HG02759 (cell line): Measurements from ENCODE around the gene COPE.
"Not testable (repeated sequence)": the region's sequence is repeated elsewhere in the genome, so short reads cannot be mapped to it uniquely, and the experiment has no call there.

Source experiments
- ATAC-seq: cut with Tn5 transposase; IDR thresholded peaks from one replicate; pipeline ENCODE4 v1.9.1; 2021; ENCODE audit warnings: mild to moderate bottlenecking, moderate library complexity; ENCODE audit not compliant: unreplicated experiment

The COPE gene

DNA sequence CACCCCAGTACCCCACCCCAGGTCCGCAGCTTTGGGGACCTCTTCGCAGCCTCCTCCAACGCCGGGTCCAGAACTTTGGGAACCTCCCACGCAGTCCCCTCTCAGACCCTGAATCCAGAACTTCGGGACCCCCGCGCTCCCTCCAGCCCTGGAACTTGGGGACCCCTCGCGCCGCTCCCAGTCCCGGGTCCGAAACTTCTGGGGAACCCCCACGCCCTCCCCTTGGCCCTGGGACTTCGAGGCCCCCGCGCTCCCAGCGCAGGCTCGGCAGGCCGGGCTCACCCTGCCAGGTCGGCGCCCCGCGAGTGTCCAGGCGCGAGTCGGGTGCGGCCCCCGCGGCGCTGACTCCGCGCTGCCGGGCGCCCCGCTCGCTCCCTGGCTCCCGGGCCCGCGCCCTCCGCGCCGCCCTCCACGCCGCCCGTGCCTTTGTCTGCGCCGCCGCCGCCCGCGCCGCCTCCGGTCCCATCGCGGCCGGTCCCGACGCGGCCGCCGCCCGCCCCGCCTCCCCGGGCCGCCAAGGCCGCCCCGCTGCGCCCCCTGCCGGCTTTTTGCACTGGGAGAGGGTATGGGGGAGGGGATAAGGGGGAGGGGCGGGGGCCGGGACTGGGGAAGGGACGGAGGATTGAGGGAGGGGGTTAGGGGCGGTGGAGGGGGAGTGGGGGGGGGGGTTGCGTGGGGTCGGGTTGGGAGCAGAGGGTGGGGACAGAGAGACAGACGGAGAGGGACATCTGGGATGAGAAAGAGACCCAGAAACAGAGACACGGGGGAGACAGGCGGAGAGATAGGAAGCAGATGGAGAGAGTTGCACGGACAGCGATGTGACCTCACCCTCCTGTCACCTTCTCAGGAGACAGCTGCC is 21.8 kb upstream of the COPE start, which contains the start of gene HOMER3:
Gene HOMER3, minus strand, starts transcription at position 449 of the 859 bp plus-strand sequence. CDS start 2,235 bp downstream, outside the sequence.
- no peak for ATAC-seq

DNA sequence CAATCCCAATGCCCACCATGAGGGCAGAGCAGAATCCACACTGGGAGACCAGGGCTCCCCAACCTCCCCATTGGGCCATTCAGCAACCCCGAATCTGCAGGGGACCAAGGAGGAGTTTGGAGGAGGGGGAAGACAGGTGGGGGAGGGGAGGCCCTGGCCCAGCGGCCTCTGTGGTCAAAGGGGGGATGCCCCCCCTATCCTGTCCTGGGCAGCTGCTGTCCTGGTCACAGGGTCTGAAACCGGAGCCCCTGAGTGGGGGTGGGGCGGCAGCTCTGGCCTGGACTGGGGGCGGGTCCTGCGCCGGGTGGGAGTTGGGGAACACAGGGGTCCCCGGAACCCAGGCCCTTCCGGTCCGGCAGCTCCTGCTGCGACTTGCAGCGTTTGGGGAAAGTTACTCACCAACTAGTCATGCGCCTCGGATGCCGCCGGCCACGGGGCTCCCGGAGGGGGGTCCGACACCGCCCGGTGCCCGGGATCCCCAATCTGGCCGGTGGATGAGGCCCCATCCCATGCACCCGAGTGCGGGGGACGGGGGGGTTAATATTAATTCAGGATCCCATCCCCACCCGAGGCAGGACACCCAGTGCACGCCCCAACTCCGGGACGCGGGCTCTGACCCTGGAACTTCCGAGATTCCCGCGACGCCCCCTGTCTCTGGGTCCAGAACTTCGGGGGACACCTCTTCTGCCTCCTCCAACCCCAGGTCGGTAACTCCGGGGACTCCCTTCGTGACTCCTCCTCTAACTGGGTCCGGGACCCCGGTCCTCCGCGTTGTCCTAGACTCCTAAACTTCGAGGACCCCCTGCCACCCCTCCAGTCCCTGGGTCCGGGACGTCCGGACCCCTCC is 21.0 kb upstream of the COPE start:
- ATAC-seq = no peak

DNA sequence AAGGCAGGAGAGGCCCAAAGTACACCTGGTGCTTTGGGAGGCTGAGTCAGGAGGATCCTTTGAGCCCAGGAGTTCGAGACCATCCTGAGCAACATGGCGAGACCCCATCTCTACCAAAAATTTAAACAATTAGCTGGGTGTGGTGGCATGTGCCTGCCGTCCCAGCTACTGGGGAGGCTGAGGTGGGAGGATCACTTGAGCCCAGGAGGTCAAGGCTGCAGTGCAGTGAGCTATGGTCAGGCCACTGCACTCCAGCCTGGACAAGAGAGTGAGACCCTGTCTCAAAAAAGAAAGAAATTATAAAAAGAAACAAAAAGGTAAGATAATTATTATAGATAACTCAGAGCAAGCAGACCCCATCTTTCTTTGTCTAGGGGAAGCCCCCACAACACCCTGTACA is 20.0 kb upstream of the COPE start:
- ATAC-seq = no peak

DNA sequence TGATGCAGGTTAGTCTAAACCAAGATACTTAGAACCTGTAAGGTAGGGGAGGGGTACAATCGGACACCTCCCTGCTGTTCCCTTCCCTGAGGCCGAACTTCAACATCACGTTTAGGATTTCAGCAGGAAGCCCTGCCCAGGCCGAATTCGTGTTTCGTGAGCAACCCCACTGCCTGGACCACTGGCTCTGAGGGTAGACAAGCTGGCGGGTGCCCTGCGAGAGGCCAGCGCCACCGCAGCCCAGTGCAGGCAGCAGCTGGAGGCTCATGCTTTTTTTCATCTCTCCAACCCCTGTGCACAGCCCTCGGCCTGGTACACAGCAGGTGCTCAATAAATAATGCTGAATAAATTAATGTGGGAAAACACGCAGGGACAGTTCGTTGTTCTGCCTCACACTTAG is 14.1 kb upstream of the COPE start:
- ATAC-seq = no peak

DNA sequence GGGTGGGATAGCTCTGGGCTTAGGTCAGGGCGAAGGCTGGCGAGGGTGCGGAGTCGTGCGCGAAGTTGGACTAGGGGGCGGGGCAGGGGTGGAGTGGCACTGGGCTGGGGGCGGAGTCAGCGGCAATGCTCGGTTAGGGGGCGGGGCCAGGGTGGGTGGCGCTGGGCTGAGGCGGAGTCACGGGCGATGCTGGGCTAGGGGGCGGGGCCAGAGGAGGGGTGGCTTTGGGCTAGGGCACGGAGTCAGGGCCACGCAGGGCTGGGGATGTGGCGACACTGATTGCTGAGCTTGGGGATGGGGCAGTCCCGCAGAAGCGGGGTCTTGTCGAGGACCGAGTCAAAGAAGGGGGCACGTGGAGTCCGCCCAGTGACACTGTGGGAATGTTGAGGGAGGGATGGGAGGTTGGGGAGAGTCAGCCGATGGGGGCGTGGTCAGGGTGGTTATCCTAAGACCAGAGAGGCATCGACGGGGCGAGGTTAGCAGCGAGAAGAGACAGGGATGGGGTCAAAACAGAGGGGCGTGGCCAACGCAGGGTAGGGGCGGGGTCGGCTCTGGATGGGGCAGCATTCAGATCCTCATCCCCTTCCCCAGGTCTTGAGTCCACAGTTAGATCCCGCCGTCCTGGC is 13.1 kb upstream of the COPE start:
- ATAC-seq = peak; percentile 58

DNA sequence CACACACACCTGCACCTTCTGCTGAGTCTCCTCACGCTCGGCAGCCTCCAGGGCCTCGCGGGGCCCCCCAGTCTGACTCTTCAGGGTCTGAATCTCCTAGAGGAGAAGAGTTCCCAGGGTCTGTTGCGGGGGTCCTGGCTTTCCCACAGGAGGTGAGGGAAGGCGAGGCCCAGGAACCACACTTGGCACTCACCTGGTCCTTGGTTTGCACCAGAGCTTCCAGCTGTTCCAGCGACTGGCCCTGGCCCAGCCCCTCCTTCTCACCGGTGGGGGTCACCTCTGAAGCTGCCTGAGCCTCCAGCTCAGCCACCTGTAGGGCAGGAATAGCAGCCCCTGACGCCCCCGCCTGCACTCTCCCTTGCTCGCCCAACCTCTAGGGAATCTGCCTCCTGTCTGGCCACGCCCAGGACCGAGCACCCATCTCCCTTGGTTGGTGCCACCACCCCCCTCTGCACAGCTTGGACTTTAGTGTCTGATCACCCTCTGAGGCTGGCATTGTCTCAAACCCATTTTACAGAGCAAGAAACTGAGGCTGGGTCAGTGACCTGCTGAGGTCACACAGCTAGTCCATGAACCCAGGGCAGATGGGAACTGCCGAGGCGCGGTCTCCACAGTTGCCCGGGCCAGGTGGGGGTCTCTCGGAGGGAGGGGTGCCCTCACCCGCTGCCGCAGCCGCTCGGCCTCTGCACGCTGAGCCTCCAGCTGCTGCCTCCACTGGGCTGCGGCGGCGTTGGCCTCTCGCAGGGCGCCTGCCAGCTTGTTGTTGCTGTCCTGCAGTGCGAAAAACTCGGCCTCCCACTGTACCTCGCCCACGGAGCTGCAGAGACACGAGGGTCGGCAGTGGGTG is 12.4 kb upstream of the COPE start:
- no peak for ATAC-seq

DNA sequence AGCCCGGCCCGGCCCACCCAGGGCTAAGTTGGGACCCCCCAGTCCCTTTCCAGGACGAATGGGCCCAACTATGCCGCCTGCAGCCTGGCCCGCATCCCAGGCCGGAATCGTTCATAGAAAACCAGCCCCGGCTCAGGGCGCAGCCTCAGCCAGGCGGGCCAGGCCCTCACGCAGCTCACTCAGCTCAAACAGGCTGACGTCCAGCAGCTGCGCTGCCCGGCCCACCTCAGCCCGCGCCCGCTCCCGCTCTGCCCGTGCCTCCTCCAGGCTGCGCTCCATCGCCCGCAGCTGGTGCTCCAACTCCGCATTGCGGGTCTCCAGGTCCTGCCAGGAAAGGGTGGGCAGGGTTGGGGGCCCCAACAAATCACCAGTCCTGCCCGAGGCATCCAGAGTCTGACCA is 10.1 kb upstream of the COPE start:
- ATAC-seq = no peak

DNA sequence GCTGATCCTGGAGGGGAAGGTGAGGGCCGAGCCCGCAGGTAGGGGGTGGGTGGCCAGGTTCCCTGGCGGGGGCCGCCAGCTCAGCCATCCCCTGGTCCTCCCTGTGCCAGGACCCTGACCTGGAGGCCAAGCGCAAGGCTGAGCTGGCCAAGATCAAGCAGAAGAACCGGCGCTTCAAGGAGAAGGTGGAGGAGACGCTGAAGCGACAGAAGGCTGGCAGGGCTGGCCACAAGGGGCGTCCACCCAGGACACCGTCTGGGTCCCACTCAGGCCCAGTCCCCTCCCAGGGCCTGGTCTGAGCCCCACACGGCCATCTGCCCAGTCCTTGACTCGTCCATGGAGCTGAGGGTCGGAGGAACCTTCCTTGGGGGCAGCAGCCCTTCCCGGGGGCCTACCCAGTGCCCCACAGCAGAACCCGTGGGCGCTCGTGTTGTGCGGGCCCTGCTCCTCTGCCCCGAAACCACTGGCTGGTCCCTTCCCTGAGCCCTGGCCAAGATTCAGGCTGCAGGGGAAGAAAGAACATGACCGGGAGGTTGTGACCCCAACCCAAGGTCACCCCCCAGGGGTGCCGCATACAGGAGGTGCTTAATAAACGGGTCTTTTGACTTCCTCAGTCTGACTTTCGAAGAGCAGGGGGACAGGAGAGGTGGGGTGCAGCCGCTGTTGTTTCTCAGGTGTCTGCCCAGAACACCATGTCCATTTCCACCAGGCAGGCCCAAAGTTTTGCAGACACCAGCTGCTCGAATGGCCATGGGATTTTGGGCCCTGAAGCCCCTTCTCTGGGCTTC is 9.0 kb upstream of the COPE start:
- ATAC-seq = no peak

DNA sequence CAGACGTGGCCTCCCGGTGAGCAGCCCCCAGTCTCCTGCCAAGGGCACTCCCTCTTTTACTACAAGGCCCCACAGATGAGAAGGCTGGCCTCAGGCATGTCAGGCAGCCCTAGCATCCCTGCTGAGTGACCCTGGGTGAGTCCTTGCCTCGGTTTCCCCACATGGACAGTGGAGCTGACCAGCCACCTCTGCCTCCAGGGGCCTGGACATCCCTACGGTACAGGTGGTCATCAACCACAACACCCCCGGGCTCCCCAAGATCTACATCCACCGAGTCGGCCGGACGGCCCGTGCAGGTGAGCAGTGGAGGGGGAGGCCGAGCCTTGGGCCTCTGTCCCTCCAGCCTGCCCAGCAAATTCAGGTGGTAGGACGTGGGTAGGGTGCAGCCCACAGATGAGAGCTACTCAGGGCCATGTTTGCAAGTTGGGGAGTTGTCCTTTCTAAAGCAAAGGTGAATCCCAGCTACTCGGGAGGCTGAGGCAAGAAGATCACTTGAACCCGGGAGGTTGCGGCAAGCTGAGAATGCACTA is 5.6 kb upstream of the COPE start:
- ATAC-seq = no peak

DNA sequence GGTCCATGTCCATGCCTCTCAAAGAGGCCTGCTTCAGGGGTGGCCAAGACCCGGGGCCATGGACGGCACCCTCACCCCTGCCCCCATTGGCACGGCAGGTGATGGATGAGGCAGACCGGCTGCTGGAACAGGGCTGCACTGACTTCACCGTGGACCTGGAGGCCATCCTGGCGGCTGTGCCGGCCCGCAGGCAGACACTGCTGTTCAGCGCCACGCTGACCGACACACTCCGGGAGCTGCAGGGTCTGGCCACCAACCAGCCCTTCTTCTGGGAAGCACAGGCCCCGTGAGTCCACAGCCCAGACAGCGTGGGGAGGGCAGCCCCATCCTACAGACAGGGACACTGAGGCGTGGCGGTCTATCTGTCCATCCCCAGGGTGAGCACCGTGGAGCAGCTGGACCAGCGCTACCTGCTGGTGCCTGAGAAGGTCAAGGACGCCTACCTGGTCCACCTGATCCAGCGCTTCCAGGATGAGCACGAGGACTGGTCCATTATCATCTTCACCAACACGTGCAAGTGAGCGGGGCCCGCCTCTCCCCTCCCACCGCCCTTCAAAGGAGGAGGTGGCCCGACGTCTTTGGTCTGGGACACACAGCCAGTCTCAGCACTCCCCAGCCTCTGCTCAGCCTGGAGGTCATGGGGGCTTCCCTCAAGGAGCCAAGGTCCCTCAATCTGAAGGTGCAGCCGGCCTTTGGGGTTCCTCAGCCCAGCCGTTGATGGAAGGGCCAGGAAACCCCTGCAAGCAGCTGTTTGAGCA is 3.2 kb upstream of the COPE start:
- ATAC-seq = no peak

DNA sequence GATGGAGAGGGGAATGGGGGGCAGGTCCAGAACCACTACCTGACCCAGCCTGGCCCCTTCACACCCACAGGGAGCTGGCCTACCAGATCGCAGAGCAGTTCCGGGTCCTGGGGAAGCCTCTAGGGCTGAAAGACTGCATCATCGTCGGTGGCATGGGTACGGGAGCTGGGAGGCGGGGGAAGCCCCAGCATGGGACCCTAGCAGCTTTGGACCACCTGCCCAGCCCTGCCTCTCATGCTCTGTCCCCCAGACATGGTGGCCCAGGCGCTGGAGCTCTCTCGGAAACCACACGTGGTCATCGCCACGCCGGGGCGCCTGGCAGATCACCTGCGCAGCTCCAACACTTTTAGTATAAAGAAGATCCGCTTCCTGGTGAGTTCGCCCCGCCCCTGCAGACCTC is 2.4 kb upstream of the COPE start:
- no peak for ATAC-seq

DNA sequence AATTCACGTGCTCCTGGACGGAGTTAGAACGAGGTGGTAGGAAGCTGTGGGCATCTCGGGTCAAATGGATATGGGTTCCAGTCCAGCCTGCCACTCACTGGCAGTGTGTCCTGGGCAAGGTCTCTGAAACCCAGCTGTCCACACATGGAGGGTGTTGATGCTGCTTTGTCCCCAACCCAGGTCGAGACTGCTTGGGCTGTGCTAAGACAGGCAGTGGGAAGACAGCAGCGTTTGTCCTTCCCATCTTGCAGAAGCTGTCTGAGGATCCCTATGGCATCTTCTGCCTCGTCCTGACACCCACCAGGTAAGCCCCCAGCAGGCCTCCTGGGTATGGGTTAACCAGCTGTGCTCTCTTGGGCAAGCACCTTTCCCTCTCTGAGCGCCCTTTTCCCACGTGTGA is 1.2 kb upstream of the COPE start:
- ATAC-seq = no peak

DNA sequence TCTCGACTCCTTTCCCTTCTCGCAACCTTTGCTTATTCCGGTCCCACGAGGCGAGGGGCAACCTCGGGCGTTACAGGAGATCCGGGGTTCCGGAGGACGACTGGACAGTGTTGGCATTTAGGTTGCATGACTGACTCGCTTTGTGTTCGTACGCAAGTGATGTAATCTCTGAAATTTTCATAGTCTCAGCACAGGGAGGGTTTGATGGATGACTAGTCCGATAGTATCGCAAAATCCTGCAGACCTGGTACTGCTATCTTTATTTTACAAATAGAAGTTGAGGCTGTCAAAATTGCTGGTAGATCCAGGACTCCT is 670 bp upstream of the COPE start:
- no peak for ATAC-seq

DNA sequence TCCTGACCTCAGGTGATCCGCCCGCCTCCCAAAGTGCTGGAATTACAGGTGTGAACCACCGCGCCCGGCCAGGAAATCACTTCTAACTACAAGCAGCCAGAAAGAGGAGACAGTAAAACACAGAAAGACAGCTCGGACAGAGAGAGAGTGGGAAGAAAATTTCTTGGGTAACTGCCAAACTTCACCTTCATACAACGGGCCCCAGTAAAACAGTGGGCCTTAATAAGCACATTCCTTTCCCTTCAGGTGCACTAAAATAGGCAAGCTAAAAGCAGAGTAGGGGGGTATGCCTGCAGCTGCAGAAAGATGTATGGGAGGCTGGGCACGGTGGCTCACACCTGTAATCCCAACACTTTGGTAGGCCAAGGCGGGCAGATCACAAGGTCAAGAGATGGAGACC is 1.6 kb downstream of the COPE start:
- not testable (repeated sequence) for ATAC-seq

DNA sequence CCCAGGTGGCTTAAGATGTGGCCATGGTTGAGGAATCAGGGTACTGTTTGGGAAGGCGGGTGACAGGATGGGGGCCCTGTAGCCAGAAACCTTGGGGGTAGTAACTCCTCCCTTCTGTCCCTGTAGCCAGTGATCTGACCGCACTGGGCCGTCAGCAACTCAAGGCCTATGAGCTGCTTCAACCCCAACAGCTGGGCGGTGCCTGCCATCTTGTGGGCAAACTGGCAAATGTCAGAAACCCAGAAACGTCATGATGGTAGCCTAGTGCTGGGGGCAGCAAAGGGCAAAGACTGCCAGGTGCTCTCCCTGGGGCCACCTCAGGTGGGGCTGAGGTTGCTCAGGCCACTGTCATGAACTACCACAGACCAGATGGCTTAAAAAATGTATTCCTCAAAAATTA is 3.5 kb downstream of the COPE start:
- no peak for ATAC-seq

DNA sequence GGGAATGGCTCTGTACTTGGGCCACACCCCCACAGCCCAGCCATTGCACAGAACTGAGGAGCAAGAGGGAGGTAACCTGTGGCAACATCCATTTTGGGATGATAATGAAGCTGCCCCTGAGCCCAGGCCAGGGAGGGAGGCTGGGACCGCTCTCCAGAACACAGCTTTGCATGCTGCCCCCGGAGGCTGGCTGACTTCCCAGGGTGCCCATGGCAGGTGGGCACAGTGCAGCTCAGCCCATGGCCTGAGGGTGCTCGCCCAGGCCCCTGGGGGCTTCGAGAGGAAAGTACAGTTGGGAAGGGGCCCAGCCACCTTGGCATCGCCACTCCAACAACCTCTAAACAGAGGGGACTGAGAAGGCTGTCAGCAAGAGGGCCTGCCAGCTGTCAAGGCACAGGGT is 5.7 kb downstream of the COPE start:
- ATAC-seq = no peak

DNA sequence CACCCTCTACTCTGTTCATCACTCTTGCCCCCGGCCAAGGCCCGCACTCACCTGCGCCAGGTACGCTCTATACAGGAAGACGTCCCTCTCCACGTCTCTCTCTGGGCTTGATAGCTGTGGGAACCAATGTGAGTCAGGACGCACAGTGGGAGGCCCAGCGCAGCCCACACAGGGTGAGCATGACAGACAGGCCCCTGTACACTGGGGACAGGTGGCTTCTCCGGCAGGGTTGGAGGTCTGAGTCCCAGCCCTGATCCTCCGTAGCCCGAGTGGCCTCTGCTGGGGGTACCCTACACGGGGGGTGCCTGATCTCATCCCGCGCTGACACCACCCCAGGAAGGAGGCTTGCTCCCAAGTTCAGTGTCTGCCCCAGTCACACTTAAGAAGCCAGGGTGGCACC is 6.3 kb downstream of the COPE start:
- no peak for ATAC-seq

DNA sequence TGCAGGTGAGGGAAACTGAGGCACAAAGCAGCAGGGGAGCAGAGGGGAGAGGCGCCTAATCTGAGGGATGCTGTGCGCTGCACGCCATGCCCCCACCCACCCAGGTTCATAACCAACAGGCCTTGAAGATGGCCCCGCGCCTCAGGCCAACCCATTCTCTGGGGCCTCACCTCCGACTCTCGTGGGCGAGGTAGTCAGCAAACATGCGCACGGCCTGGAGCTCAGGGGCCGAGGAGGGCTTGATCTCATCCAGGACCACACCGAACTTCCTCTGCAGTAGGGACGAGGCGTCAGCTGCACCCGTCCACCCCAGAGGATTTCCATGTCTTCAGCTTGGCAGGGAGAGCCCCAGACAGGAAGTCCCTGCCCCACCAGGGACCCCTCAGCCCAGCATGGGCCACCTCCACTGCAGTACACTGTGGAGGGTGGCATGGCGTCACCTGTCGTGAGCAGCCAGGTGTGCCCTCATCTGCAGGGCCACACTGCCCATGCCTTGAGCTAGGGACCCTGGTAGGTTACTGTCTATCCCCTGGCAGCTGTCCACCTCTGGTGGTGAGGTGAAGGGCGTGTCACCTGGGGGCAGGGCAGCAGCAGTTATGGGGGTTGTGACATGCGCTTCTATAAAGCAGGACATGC is 8.3 kb downstream of the COPE start:
- ATAC-seq = no peak

DNA sequence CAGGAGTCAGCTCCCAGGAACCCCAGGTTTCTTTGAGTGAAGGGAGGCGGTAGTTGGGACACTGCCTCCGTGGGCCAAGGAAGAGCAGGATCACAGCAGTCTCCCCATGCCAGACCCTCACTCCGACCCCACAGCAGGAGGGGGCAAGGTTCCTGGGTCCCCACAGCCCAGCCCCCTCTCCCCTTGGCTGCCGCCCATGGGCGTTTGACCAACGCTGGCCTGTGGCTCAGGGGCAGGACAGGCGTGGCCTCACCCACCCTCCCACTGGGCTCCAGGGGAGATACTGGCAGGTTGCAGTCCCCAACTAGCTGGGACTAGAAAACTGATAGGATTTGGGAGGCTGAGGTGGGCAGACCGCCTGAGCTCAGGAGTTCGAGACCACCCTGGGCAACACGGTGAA is 9.2 kb downstream of the COPE start:
- no peak for ATAC-seq
